MM.1S (cell line): ENCODE results near the gene CFL2.

ENCODE experiments used
- EZH2 ChIP-seq: fragments of 300-600 bp; sonication (generic); optimal IDR thresholded peaks from 2 replicates; pipeline ENCODE3; 2017; ENCODE audit warnings: low read depth, mild to moderate bottlenecking, antibody characterized with exemption, low read length, mixed read lengths
- EZH2phosphoT487 ChIP-seq: fragments of 300-600 bp; sonication (generic); IDR thresholded peaks from 2 replicates; pipeline ENCODE4 v1.6.1; 2018; ENCODE audit warnings: antibody characterized with exemption, low read length
- TF ChIP-seq, protein P1 (sequence below): fragments of 300-600 bp; sonication (generic); IDR thresholded peaks from 2 replicates; pipeline ENCODE4 v1.5.1; 2016; ENCODE audit warnings: antibody characterized with exemption, low read length, mixed read lengths

GRCh38 chr14:34688470-34689206, 25.8 kb downstream of the CFL2 start:
- TF ChIP-seq, protein P1, sequence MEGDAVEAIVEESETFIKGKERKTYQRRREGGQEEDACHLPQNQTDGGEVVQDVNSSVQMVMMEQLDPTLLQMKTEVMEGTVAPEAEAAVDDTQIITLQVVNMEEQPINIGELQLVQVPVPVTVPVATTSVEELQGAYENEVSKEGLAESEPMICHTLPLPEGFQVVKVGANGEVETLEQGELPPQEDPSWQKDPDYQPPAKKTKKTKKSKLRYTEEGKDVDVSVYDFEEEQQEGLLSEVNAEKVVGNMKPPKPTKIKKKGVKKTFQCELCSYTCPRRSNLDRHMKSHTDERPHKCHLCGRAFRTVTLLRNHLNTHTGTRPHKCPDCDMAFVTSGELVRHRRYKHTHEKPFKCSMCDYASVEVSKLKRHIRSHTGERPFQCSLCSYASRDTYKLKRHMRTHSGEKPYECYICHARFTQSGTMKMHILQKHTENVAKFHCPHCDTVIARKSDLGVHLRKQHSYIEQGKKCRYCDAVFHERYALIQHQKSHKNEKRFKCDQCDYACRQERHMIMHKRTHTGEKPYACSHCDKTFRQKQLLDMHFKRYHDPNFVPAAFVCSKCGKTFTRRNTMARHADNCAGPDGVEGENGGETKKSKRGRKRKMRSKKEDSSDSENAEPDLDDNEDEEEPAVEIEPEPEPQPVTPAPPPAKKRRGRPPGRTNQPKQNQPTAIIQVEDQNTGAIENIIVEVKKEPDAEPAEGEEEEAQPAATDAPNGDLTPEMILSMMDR, result no peak
- TF ChIP-seq EZH2phosphoT487 (no peak), EZH2 (no peak)
